Skeletal muscle satellite cell (primary cell): ENCODE measurements around the gene C11orf21. TPM values are rescaled to one million over a fixed set of nuclear protein-coding genes. Genes with fewer than 3 reads are reported as not detected.
"Not testable (repeated sequence)": the region's sequence is repeated elsewhere in the genome, so short reads cannot be mapped to it uniquely, and the experiment has no call there.

Experiments
- H3K27me3 ChIP-seq: 2 replicates; pipeline ENCODE4 v1.7.0; 2013; ENCODE audit warnings: low read length; ENCODE audit not compliant: control insufficient read depth, insufficient read depth
- H3K36me3 ChIP-seq: 2 replicates; pipeline ENCODE4 v1.7.0; 2013; ENCODE audit warnings: mild to moderate bottlenecking, control low read depth, low read length; ENCODE audit not compliant: insufficient read depth
- H3K4me1 ChIP-seq: 2 replicates; pipeline ENCODE4 v1.7.0; 2013; ENCODE audit warnings: low read length; ENCODE audit not compliant: control insufficient read depth, insufficient read depth
- H3K4me2 ChIP-seq: 2 replicates; pipeline ENCODE4 v1.7.0; 2013; ENCODE audit warnings: mild to moderate bottlenecking, low read length
- H3K4me3 ChIP-seq: 2 replicates; pipeline ENCODE4 v1.7.0; 2013; ENCODE audit warnings: low read length
- H3K9ac ChIP-seq: 2 replicates; pipeline ENCODE4 v1.7.0; 2013; ENCODE audit warnings: mild to moderate bottlenecking, low read depth, low read length, moderate library complexity
- H3K9me3 ChIP-seq: replicated peaks from 2 replicates; pipeline ENCODE4 v1.7.0; 2013; ENCODE audit warnings: mild to moderate bottlenecking, control low read depth, low read length
- total RNA-seq: library from RNA; depleted of rRNA; stranded (reverse); fragments of >200 nt; gene quantifications from 2 replicates; pipeline ENCODE4 v1.2.3, GENCODE V29; 2012; rRNA removed

Gene C11orf21
- not detected in 2 replicates for total RNA-seq

- no peak within 1 kb of the TSS for H3K4me3 ChIP-seq
- H3K4me2 ChIP-seq, result no peak within 1 kb of the TSS
- H3K27me3 ChIP-seq, result peaks cover 13% of the 10 kb centered on the region
- no peak within 1 kb of the TSS for H3K9ac ChIP-seq
- H3K36me3 ChIP-seq, result no peaks in the 10 kb centered on the region
- H3K4me1 ChIP-seq, result peaks cover 14% of the 10 kb centered on the region
- no peaks in the 10 kb centered on the region for H3K9me3 ChIP-seq
Measured at GRCh38 chr11:2301631-2302305, at the start of gene C11orf21, which contains the start of gene TSPAN32. Gene C11orf21, minus strand, starts transcription at chr11:2301918. Its CDS starts 110 bp downstream, at chr11:2301808. Gene TSPAN32, plus strand, starts transcription at chr11:2302013. Its CDS starts 137 bp downstream, at chr11:2302150.

- peaks cover 32% of the 10 kb centered on the region for H3K27me3 ChIP-seq
- no peaks in the 10 kb centered on the region for H3K36me3 ChIP-seq
- no peak overlapping the region for H3K9ac ChIP-seq
- H3K9me3 ChIP-seq, result peaks cover 5% of the 10 kb centered on the region
- no peaks in the 10 kb centered on the region for H3K4me1 ChIP-seq
- no peak overlapping the region for H3K4me2 ChIP-seq
- no peak overlapping the region for H3K4me3 ChIP-seq
Measured at GRCh38 chr11:2348986-2349385, 47.3 kb upstream of the C11orf21 start.

GRCh38 chr11:2347308-2347830 is 45.7 kb upstream of the C11orf21 start:
- Histone ChIP-seq H3K9me3 (peaks cover 5% of the 10 kb centered on the region), H3K36me3 (no peaks in the 10 kb centered on the region), H3K4me1 (no peaks in the 10 kb centered on the region), H3K4me3 (no peak overlapping the region), H3K27me3 (peaks cover 34% of the 10 kb centered on the region), H3K9ac (no peak overlapping the region), H3K4me2 (no peak overlapping the region)

- peaks cover 31% of the 10 kb centered on the region for H3K27me3 ChIP-seq
Measured at GRCh38 chr11:2346586-2347307, 45.0 kb upstream of the C11orf21 start.

GRCh38 chr11:2346014-2346413 is 44.3 kb upstream of the C11orf21 start:
- H3K27me3 ChIP-seq, result peaks cover 31% of the 10 kb centered on the region
- no peaks in the 10 kb centered on the region for H3K4me1 ChIP-seq
- H3K9me3 ChIP-seq, result peaks cover 5% of the 10 kb centered on the region
- no peak overlapping the region for H3K9ac ChIP-seq
- no peak overlapping the region for H3K4me2 ChIP-seq
- no peaks in the 10 kb centered on the region for H3K36me3 ChIP-seq
- no peak overlapping the region for H3K4me3 ChIP-seq

More at GRCh38 chr11:2346586-2347307, 45.0 kb upstream of the C11orf21 start:
- no peaks in the 10 kb centered on the region for H3K36me3 ChIP-seq
- H3K9ac ChIP-seq, result no peak overlapping the region
- no peak overlapping the region for H3K4me3 ChIP-seq
- no peak overlapping the region for H3K4me2 ChIP-seq
- peaks cover 5% of the 10 kb centered on the region for H3K9me3 ChIP-seq
- H3K4me1 ChIP-seq, result no peaks in the 10 kb centered on the region

GRCh38 chr11:2345050-2345449 is 43.3 kb upstream of the C11orf21 start:
- Histone ChIP-seq H3K9ac (no peak overlapping the region), H3K36me3 (no peaks in the 10 kb centered on the region), H3K27me3 (peaks cover 30% of the 10 kb centered on the region), H3K4me3 (no peak overlapping the region), H3K4me1 (no peaks in the 10 kb centered on the region), H3K9me3 (peaks cover 5% of the 10 kb centered on the region), H3K4me2 (no peak overlapping the region)

- H3K36me3 ChIP-seq, result no peaks in the 10 kb centered on the region
- H3K4me2 ChIP-seq, result no peak overlapping the region
- no peak overlapping the region for H3K4me3 ChIP-seq
- no peaks in the 10 kb centered on the region for H3K9me3 ChIP-seq
- peaks cover 30% of the 10 kb centered on the region for H3K27me3 ChIP-seq
- H3K4me1 ChIP-seq, result no peaks in the 10 kb centered on the region
- H3K9ac ChIP-seq, result no peak overlapping the region
Measured at GRCh38 chr11:2343502-2343901, 41.8 kb upstream of the C11orf21 start.

- Histone ChIP-seq H3K9me3 (no peaks in the 10 kb centered on the region), H3K4me1 (no peaks in the 10 kb centered on the region), H3K36me3 (no peaks in the 10 kb centered on the region), H3K4me2 (no peak overlapping the region), H3K4me3 (no peak overlapping the region), H3K9ac (no peak overlapping the region), H3K27me3 (peaks cover 34% of the 10 kb centered on the region)
Measured at GRCh38 chr11:2342981-2343380, 41.3 kb upstream of the C11orf21 start.

GRCh38 chr11:2342557-2342956 is 40.8 kb upstream of the C11orf21 start:
- peaks cover 37% of the 10 kb centered on the region for H3K27me3 ChIP-seq
- H3K36me3 ChIP-seq, result no peaks in the 10 kb centered on the region
- H3K4me2 ChIP-seq, result no peak overlapping the region
- no peak overlapping the region for H3K4me3 ChIP-seq
- H3K4me1 ChIP-seq, result no peaks in the 10 kb centered on the region
- no peak overlapping the region for H3K9ac ChIP-seq
- no peaks in the 10 kb centered on the region for H3K9me3 ChIP-seq

- H3K4me1 ChIP-seq, H3K36me3 ChIP-seq, H3K9ac ChIP-seq, H3K4me2 ChIP-seq, H3K4me3 ChIP-seq, H3K9me3 ChIP-seq: not testable (repeated sequence)
- peaks cover 44% of the 10 kb centered on the region for H3K27me3 ChIP-seq
Measured at GRCh38 chr11:2338760-2339159, 37.0 kb upstream of the C11orf21 start.

GRCh38 chr11:2335286-2335685 is 33.6 kb upstream of the C11orf21 start:
- not testable (repeated sequence) for H3K9ac ChIP-seq, H3K4me1 ChIP-seq, H3K4me2 ChIP-seq, H3K9me3 ChIP-seq, H3K36me3 ChIP-seq, H3K4me3 ChIP-seq
- H3K27me3 ChIP-seq, result peaks cover 25% of the 10 kb centered on the region
